K562 (cell line): ENCODE measurements around the gene ABCB10. TPM values are rescaled to one million over a fixed set of nuclear protein-coding genes. Genes with fewer than 3 reads are reported as not detected.

Experiments
- ARNT ChIP-seq, 2 experiments: fragments of 450-650 bp; IDR thresholded peaks; 2 replicates each; pipeline ENCODE4 v1.6.1; 2016; ENCODE audit warnings: mild to moderate bottlenecking in 1 of 2
- CSDE1 ChIP-seq, 2 experiments: fragments of 450-650 bp; IDR thresholded peaks; 2 replicates each; pipeline ENCODE4 v1.6.1; 2016; ENCODE audit warnings: mild to moderate bottlenecking in 1 of 2
- ESRRB ChIP-seq: fragments of 250-450 bp; sonication (Bioruptor Pico); IDR thresholded peaks from 2 replicates; pipeline ENCODE4 v1.5.0; 2020; ENCODE audit warnings: mild to moderate bottlenecking, moderate library complexity, borderline replicate concordance
- JUNB ChIP-seq: fragments of 450-650 bp; formaldehyde crosslinking; conservative IDR thresholded peaks from 2 replicates; pipeline ENCODE4 v1.4.0; 2020; ENCODE audit warnings: mild to moderate bottlenecking
- PML ChIP-seq: IDR thresholded peaks from 2 replicates; pipeline ENCODE4 v1.6.1; 2012; ENCODE audit warnings: low read length, inconsistent platforms
- TRIM28 ChIP-seq: fragments of 450-650 bp; IDR thresholded peaks from 2 replicates; pipeline ENCODE4 v1.6.1; 2017
- UBTF ChIP-seq, 2 experiments: IDR thresholded peaks; 2 replicates each; pipeline ENCODE4 v1.6.1; 2012; ENCODE audit warnings: improper control_type of control experiment in 2 of 2, low read depth in 2 of 2, low read length in 2 of 2, borderline replicate concordance in 1 of 2
- ZNF212 ChIP-seq: fragments of 450-650 bp; formaldehyde crosslinking; IDR thresholded peaks from 2 replicates; pipeline ENCODE4 v1.4.0; 2020; ENCODE audit warnings: mild to moderate bottlenecking
- ZNF263 ChIP-seq: sonication (generic); formaldehyde crosslinking; IDR thresholded peaks from 2 replicates; pipeline ENCODE4 v1.8.0; 2022; ENCODE audit warnings: mild to moderate bottlenecking, missing genetic modification reagents, borderline replicate concordance
- ZNF282 ChIP-seq: sonication (generic); formaldehyde crosslinking; IDR thresholded peaks from 2 replicates; pipeline ENCODE4 v1.8.1; 2023; ENCODE audit warnings: missing genetic modification reagents
- ZNF431 ChIP-seq: sonication (generic); formaldehyde crosslinking; IDR thresholded peaks from 2 replicates; pipeline ENCODE4 v1.8.0; 2022; ENCODE audit warnings: mild to moderate bottlenecking, missing genetic modification reagents
- ZNF57 ChIP-seq: fragments of 450-650 bp; formaldehyde crosslinking; IDR thresholded peaks from 2 replicates; pipeline ENCODE4 v1.4.0; 2020; ENCODE audit warnings: mild to moderate bottlenecking, moderate library complexity
- polyA plus RNA-seq, 8 experiments: library from polyadenylated mRNA; depleted of rRNA in 4 of 8; stranded (reverse) in 5 of 8; unstranded in 3 of 8; fragments of >200 nt; fragmentation: Nextera tagmentation in 2 of 8; fragmentation: Illumina TruSeq in 1 of 8; extraction: Ambion mirVana in 2 of 8; extraction: Trizol in 1 of 8; gene quantifications; 2 replicates each; pipeline versions ENCODE4 v1.2.1 to v1.2.3, GENCODE V29; 2011 to 2014; ENCODE audit warnings: inconsistent platforms in 1 of 8, missing spikeins in 1 of 8
- total RNA-seq, 7 experiments: library from RNA; depleted of rRNA in 6 of 7; stranded (reverse); fragments of >200 nt in 6 of 7; fragmentation: Illumina TruSeq in 2 of 7; extraction: Trizol in 2 of 7; gene quantifications; 2 replicates each; pipeline versions ENCODE4 v1.2.1 to v1.2.3, GENCODE V29; 2011 to 2021; ENCODE audit warnings: low replicate concordance in 1 of 7
- TF ChIP-seq, protein P1 (sequence below): fragments of 250-450 bp; sonication (Bioruptor Pico); IDR thresholded peaks from 2 replicates; pipeline ENCODE4 v1.5.0; 2021
- TF ChIP-seq, protein P2 (sequence below): fragments of 450-650 bp; formaldehyde crosslinking; IDR thresholded peaks from 2 replicates; pipeline ENCODE4 v1.4.0; 2020; ENCODE audit warnings: mild to moderate bottlenecking

Gene ABCB10
- total and polyA plus RNA-seq, 9 of the 15 experiments (the other 6 are each of a cell fraction or from before 2014, with no cell fraction given), result 12.4 to 54.8 (median 36.4) TPM

DNA sequence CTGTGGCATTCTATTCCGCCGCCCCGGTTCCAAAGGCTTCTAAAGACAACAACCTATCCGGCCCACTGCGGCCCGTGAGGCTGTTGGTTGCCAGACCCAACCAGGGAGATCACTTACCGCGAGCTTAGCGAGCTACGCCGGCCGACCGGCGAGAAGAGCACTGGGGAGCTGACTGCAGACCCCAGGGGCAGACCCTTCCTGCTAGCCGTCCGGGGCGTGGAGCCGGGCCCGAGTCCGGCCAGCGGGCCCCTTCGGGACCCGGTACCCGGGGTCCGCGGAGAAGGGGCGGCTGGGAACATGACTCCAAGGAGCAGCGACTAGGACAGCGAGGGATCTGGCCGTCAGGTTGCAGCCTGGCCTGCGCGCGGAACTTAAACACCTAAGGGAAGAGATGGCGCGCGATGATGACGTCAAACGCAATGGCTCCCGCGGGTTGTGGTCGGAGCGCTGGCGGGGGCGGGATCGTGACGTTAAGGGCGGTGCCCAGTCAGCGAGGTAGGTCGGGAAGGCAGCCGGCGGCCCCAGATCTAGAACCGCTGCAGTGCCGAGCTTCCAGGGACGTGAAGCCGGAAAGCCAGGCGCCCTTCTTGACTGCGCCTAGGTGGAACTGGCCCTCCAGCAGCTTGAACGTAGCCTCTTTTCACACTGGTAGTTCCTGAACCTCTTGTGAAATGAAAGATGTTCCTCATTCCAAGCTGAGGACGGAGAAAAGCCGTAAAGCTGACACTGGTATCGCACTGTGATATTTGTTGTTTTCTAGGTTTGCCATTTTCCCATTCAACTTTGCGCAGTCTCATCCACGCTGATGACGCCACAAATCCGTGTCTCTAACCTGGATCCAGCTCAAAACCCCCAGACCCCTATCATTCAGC is 50.3 kb downstream of the ABCB10 start, which contains the start of gene NUP133 (continued):
- TF ChIP-seq ZNF57 (CRISPR knock-in tag) (no peak), ZNF431 (no peak), JUNB (CRISPR knock-in tag) (no peak; the same call in 1 of the 2 replicates), PML (peak; percentile 91), ZNF282 (CRISPR knock-in tag) (no peak; the same call in 1 of the 2 replicates), ESRRB (CRISPR knock-in tag) (no peak), ARNT (IDR thresholded peaks at IDR 0.05) (no peak; a peak in 1 of 4 replicates), CSDE1 (IDR thresholded peaks at IDR 0.05) (peak in 1 of 2 experiments; percentile 71; a peak in 2 of 4 replicates), ZNF212 (CRISPR knock-in tag) (no peak), ZNF263 (CRISPR knock-in tag) (peak; percentile 71; the same call in 1 of the 2 replicates), TRIM28 (0 out of 2 replicates have a peak, but pooled peaks have one; percentile 23), UBTF (IDR thresholded peaks at IDR 0.05; ENCODE audit: borderline replicate concordance in 1 of 2, low read depth in 2 of 2, low read length in 2 of 2) (peak; percentile 36 to 38; a peak in 2 of 4 replicates)
- TF ChIP-seq, protein P1, sequence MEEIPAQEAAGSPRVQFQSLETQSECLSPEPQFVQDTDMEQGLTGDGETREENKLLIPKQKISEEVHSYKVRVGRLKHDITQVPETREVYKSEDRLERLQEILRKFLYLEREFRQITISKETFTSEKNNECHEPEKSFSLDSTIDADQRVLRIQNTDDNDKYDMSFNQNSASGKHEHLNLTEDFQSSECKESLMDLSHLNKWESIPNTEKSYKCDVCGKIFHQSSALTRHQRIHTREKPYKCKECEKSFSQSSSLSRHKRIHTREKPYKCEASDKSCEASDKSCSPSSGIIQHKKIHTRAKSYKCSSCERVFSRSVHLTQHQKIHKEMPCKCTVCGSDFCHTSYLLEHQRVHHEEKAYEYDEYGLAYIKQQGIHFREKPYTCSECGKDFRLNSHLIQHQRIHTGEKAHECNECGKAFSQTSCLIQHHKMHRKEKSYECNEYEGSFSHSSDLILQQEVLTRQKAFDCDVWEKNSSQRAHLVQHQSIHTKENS (CRISPR knock-in tag), result no peak
- TF ChIP-seq, protein P2, sequence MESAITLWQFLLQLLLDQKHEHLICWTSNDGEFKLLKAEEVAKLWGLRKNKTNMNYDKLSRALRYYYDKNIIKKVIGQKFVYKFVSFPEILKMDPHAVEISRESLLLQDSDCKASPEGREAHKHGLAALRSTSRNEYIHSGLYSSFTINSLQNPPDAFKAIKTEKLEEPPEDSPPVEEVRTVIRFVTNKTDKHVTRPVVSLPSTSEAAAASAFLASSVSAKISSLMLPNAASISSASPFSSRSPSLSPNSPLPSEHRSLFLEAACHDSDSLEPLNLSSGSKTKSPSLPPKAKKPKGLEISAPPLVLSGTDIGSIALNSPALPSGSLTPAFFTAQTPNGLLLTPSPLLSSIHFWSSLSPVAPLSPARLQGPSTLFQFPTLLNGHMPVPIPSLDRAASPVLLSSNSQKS (CRISPR knock-in tag), result no peak
